ENCODE results near the gene PARP11.
"Not testable (repeated sequence)": the region's sequence is repeated elsewhere in the genome, so short reads cannot be mapped to it uniquely, and the experiment has no call there.

The PARP11 gene

GRCh38 chr12:3882896-3883564, 9.8 kb upstream of the PARP11 start:
- DNase-seq (ENCODE audit: low read depth in 2 of 3, low spot score in 2 of 3) = no peak

GRCh38 chr12:3882406-3882805, 9.2 kb upstream of the PARP11 start:
- no peak for DNase-seq (ENCODE audit: low read depth in 2 of 3, low spot score in 2 of 3)

DNA sequence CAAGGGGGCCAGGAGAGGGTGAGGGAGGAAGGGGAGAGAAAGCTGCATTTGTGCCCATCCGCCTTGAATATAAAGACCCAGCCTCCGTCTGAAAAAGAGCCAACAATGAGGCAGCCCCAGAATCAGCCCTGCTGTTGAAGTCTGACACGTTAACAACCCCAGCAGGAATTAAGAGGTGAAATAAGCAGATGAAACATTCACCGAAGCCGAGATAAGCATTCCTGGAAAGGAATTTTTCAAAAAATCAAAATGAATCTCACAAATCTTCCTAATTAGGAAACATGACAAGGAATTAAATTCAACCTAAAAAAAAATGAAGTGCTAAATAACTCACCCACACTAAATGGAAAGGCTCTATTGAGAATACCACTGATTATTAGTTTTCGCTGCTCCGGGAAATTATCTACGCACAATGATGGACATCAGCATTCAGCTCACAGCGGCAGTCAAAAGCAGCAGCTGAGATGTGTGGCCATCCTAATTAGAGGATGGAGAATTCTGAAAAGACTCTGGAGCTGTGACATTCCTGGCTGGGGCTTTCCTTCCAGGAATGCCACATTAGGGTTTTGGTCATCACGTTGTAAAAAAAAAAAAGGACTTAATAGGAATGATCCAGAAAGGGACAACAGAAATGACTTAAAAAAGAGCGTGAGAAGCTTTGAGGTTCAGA, 8.2 kb upstream of the PARP11 start:
- no peak for DNase-seq (ENCODE audit: low read depth in 2 of 3, low spot score in 2 of 3)

- DNase-seq (ENCODE audit: low read depth in 2 of 3, low spot score in 2 of 3) = no peak
These were observed 6.6 kb upstream of the PARP11 start for GRCh38 chr12:3879846-3880245.

- DNase-seq (ENCODE audit: low read depth in 2 of 3, low spot score in 2 of 3) = no peak
These were observed 1.8 kb downstream of the PARP11 start for GRCh38 chr12:3871356-3871755.

DNA sequence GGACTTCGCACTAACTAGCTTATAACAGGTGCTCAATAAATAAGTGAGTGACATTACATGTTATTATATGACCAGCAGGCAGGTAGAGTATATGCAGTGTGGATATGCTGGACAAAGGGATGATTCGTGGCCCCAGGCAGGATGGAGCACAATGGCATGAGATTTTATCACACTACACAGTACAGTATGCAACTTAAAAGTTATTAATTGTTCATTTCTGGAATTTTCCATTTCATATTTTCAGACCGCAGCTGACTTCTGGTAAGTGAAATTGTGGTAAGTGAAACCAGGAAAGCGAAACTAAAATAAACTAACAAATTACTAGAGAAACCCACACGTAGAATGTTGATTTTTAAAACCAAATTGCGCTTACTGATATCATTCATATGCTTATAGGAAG, 3.3 kb downstream of the PARP11 start:
- DNase-seq (ENCODE audit: low read depth in 2 of 3, low spot score in 2 of 3) = no peak

DNA sequence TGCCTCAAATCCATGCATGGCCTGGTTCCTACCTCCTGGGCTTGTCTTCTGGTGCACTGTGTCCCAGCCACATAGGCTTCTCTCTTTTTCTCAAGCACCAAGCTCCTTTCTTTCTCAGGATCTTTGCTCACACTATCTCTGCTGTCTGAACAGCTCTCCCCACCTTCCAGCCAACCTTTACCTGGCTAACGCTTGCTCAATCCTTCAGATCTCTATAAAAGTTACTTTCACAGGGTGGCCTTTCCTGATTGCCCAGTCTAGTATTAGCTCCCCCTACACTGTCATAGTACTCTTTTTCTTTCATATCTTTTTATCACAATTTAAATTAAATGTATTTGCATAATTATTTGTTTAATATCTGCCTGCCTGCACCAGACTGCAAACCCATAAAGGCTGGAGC, 3.8 kb downstream of the PARP11 start:
- no peak for DNase-seq (ENCODE audit: low read depth in 2 of 3, low spot score in 2 of 3)

DNA sequence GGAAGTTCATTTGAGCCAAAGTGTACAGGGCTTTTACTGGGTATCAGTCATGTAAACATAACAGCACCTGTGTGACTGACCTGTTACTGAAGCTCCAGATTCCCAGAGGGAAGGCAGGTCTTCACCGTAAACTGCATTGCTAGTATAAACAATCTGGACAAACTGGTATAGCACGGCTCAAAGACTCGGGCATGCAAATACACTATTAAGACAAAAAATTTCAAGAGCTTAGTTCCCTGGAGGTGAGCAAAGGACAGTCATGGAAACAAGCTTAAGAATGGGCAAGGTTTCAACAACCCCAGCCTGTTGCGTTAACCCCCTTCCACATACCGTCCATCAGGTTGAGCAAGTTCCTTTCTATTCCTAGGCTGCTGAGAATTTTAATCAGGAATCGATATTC, 9.4 kb downstream of the PARP11 start:
- no peak for DNase-seq (ENCODE audit: low read depth in 2 of 3, low spot score in 2 of 3)

- DNase-seq (ENCODE audit: low read depth in 2 of 3, low spot score in 2 of 3) = no peak
These were observed 30.7 kb downstream of the PARP11 start for GRCh38 chr12:3842517-3842916.

GRCh38 chr12:3841783-3842182, 31.4 kb downstream of the PARP11 start:
- no peak for DNase-seq (ENCODE audit: low read depth in 2 of 3, low spot score in 2 of 3)

DNA sequence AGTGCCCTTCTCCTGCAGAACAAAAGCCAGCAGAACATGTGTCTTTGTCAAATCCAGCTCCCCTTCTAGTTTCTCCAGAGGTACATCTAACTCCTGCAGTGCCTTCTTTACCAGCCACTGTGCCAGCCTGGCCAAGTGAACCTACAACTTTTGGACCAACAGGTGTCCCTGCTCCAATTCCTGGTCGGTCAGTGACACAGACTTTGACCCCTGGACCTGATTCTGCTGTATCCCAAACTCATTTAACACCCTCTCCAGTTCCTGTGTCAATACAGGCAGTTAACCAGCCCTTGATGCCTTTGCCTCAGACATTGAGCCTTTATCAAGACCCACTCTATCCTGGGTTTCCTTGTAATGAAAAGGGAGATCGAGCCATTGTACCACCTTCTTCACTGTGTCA, 32.4 kb downstream of the PARP11 start:
- not testable (repeated sequence) for DNase-seq (ENCODE audit: low read depth in 2 of 3, low spot score in 2 of 3)

GRCh38 chr12:3839745-3840144, 33.5 kb downstream of the PARP11 start:
- not testable (repeated sequence) for DNase-seq (ENCODE audit: low read depth in 2 of 3, low spot score in 2 of 3)

DNA sequence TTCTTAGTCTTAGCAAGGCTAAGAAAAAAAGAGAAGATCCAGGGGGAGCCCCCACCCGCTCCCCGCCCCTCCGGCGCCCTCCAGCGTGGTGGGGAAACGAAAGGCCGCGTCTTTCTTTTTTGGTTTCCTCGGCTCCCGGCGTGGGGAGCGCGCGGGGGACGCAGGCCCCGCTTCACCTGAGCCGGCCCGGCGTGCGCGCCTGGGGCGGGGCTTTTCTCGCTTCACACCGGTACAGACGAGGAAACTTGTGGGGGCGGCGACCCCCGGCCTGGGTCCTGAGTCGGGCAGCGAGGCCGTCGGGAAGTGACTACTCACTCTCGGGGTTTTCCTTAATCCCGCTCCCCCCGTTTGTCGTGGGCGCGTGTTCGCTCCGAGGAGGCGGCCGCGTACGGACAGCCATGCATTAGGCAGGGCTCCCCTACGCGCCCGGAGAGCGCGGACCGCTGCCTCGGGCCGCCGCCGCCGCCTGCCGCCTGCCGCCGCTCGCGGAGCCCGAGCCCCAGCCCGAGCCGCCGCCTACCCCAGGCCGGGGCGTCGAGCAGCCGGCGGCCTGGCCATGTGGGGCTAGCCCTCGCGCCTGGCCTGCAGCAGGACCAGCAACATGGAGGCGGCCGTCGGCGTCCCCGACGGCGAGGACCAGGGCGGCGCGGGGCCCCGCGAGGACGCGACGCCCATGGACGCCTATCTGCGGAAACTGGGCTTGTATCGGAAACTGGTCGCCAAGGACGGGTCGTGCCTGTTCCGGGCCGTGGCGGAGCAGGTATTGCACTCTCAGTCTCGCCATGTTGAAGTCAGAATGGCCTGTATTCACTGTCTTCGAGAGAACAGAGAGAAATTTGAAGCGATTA, 34.3 kb downstream of the PARP11 start:
- peak in 1 of 3 experiments; percentile 12 for DNase-seq (ENCODE audit: low read depth in 2 of 3, low spot score in 2 of 3)

GRCh38 chr12:3838076-3838475, 35.1 kb downstream of the PARP11 start:
- no peak for DNase-seq (ENCODE audit: low read depth in 2 of 3, low spot score in 2 of 3)

GRCh38 chr12:3837049-3837448, 36.1 kb downstream of the PARP11 start:
- no peak for DNase-seq (ENCODE audit: low read depth in 2 of 3, low spot score in 2 of 3)

DNA sequence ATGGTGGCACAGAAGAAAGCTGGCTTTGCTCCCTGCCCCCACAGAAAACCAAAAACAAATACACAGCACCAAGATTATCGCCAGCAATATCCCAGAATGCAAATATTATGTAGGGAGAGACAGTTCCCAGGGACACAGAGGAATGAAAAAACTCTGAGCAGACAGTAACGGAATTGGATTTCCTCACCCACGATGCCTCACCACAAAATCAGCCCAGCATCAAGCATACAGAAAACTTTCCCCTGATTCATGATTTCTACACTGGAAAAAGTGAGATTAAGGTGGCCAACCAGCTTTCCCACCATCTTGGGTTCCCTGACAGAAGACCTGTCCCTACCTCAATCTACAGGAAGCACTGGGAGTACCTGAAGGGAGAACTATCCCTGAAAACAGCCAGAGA, 36.6 kb downstream of the PARP11 start:
- no peak for DNase-seq (ENCODE audit: low read depth in 2 of 3, low spot score in 2 of 3)

GRCh38 chr12:3835914-3836313, 37.3 kb downstream of the PARP11 start:
- no peak for DNase-seq (ENCODE audit: low read depth in 2 of 3, low spot score in 2 of 3)

DNA sequence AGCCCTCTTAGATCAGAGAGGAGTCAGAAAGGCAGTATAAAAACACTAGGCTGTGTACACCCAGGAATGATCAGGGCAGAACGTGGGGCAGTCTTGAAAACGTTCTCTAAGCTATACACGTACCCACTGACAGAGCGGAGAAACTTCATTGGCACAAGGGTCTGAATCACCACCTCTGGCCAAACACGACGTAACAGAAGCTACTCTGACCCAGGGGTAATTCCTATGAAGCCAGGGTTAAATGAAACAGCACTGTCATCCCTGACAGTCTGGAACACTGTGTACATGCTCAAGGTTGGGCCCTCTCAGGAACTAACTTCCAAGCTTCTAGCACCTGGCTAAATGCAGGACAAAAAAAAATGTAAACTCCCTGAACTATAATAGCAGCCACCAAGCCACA, 38.4 kb downstream of the PARP11 start:
- DNase-seq (ENCODE audit: low read depth in 2 of 3, low spot score in 2 of 3) = no peak

DNA sequence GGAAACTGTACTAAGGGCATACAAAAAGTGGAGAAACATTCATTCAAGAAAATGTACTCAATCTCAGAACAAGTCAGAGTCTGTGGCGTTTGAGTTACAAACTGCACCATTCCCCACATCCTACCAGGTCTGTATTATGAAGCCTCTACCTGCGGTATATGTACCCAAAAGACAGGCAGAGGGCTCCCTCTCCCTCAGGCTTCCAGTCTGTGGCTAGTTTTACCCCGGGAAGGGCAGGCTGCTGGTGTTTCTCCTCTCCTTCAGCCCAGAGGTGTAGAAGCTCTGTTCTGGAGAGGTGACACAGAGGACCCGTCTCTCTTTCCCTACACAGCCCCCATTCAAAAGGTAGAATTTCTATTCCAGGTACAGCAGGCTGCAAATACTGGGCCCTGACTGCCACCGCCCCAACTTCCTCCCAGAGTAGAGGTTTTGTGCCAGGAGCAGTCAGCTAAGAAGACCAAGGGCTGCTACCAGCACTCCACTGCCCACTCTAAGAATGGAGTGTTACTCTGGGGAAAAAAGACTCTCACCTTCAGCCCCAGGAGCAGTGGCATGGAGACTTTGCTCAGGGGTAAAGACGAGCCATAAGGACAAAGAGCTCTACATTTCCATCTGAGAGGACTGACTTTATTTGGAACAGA, 39.4 kb downstream of the PARP11 start:
- no peak for DNase-seq (ENCODE audit: low read depth in 2 of 3, low spot score in 2 of 3)

- no peak for DNase-seq (ENCODE audit: low read depth in 2 of 3, low spot score in 2 of 3)
These were observed 40.5 kb downstream of the PARP11 start for GRCh38 chr12:3832738-3833137.

GRCh38 chr12:3828888-3829287, 44.3 kb downstream of the PARP11 start:
- DNase-seq (ENCODE audit: low read depth in 2 of 3, low spot score in 2 of 3) = no peak

Data from activated CD8-positive, alpha-beta memory T cell treated with anti-CD3 and anti-CD28 coated beads for 48 hours (primary cell).